CD4-positive, alpha-beta T cell (primary cell): ENCODE results near the gene IQSEC3. TPM values are rescaled to one million over a fixed set of nuclear protein-coding genes. Genes with fewer than 3 reads are reported as not detected.

Source experiments
- ATAC-seq: fragments of 200-7000 bp; cut with Tn5 transposase; one replicate; pipeline ENCODE4 v1.10.0; 2022; ENCODE audit warnings: mild to moderate bottlenecking; ENCODE audit not compliant: poor library complexity
- CTCF ChIA-PET: fragments of 350-600 bp; sonication (Branson Sonifier 250); formaldehyde crosslinking; loops from one replicate; lab custom pipeline; 2021; ENCODE audit warnings: antibody characterized with exemption, inconsistent platforms; lab: Charles Lee
- POLR2A ChIA-PET: fragments of 350-600 bp; sonication (Branson Sonifier 250); formaldehyde crosslinking; loops from one replicate; lab custom pipeline; 2021; ENCODE audit warnings: antibody characterized with exemption, inconsistent platforms; lab: Charles Lee
- DNase-seq, 14 experiments: peaks; one replicate each; pipeline ENCODE4 v3.0.0-alpha.2; 2013 to 2020; ENCODE audit warnings: mixed read lengths in 2 of 14
- H3K27ac ChIP-seq, 2 donors: one replicate each; pipeline versions ENCODE4 v1.5.1 to v1.7.0; 2013; ENCODE audit warnings: low read length in 2 of 2, low read depth in 1 of 2, mild to moderate bottlenecking in 1 of 2
- H3K27me3 ChIP-seq, 2 experiments: 1 replicate in 1 of 2; 2 replicates in 1 of 2; pipeline versions ENCODE4 v1.6.1 to v1.7.0; 2013; ENCODE audit warnings: low read length in 2 of 2, control low read depth in 1 of 2, mild to moderate bottlenecking in 1 of 2, moderate library complexity in 1 of 2; ENCODE audit not compliant: insufficient read depth in 2 of 2, control insufficient read depth in 1 of 2
- H3K36me3 ChIP-seq: one replicate; pipeline ENCODE4 v1.6.1; 2013; ENCODE audit warnings: low read length, control low read depth; ENCODE audit not compliant: insufficient read depth
- H3K4me1 ChIP-seq: one replicate; pipeline ENCODE4 v1.6.1; 2013; ENCODE audit warnings: low read length, control low read depth; ENCODE audit not compliant: insufficient read depth
- H3K4me3 ChIP-seq: one replicate; pipeline ENCODE4 v1.5.1; 2013; ENCODE audit warnings: mild to moderate bottlenecking, low read length, moderate library complexity
- H3K9me3 ChIP-seq, 2 experiments: 1 replicate in 1 of 2; 2 replicates in 1 of 2; pipeline versions ENCODE4 v1.6.1 to v1.7.0; 2013; ENCODE audit warnings: low read length in 2 of 2, mild to moderate bottlenecking in 2 of 2, control low read depth in 1 of 2, moderate library complexity in 1 of 2; ENCODE audit not compliant: control insufficient read depth in 1 of 2, insufficient read depth in 1 of 2
- H3K27ac Mint-ChIP-seq: one replicate; pipeline ENCODE4 v1.8.0; 2020; ENCODE audit warnings: mixed read lengths
- H3K27me3 Mint-ChIP-seq: one replicate; pipeline ENCODE4 v1.8.0; 2021; ENCODE audit warnings: mixed read lengths
- H3K36me3 Mint-ChIP-seq: one replicate; pipeline ENCODE4 v1.8.0; 2021; ENCODE audit warnings: low read depth, mixed read lengths
- H3K4me1 Mint-ChIP-seq: one replicate; pipeline ENCODE4 v1.8.0; 2021; ENCODE audit warnings: low read depth, mixed read lengths
- H3K4me3 Mint-ChIP-seq: one replicate; pipeline ENCODE4 v1.8.0; 2020; ENCODE audit warnings: mild to moderate bottlenecking, mixed read lengths
- H3K9me3 Mint-ChIP-seq: one replicate; pipeline ENCODE4 v1.8.0; 2020; ENCODE audit warnings: mixed read lengths
- CTCF ChIP-seq: fragments of 200-600 bp; IDR thresholded peaks from one replicate; pipeline ENCODE4 v1.8.0; 2022; ENCODE audit warnings: antibody characterized with exemption, mild to moderate bottlenecking
- intact Hi-C, 2 experiments: fragments of 100-400 bp; cut with DNase I in 1 of 2; cut with micrococcal nuclease in 1 of 2; formaldehyde crosslinking; loops; one replicate each; pipeline versions ENCODE4 v1.15.1 to v1.9.0; 2023 to 2025; cut with DNase I, micrococcal nuclease
- total RNA-seq, 174 experiments: library from RNA in 2 of 174; stranded (reverse) in 2 of 174; gene quantifications; one replicate each; pipeline ENCODE4 v1.2.3 and lab custom pipeline; 2021 to 2026

The IQSEC3 gene
- total RNA-seq, 2 experiments from 2014 or later, result 0.19 TPM; not detected in 1

- Histone ChIP-seq H3K36me3 (no peaks in the 10 kb centered on the region), H3K9me3 (peaks cover 7 to 10% of the 10 kb centered on the region in 2 experiments), H3K4me3 (no peak overlapping the region), H3K27me3 (peaks cover 48 to 58% of the 10 kb centered on the region in 2 experiments), H3K4me1 (no peaks in the 10 kb centered on the region), H3K27ac (no peak overlapping the region)
- Mint-ChIP-seq H3K4me1 (no peaks in the 10 kb centered on the region), H3K36me3 (no peaks in the 10 kb centered on the region), H3K9me3 (peaks cover 11% of the 10 kb centered on the region), H3K4me3 (no peak overlapping the region), H3K27me3 (peaks cover 85% of the 10 kb centered on the region), H3K27ac (no peak overlapping the region)
- ChIA-PET CTCF (no interaction called here), POLR2A (no interaction called here)
- ATAC-seq, result no peak
- TF ChIP-seq CTCF, result no peak
- intact Hi-C loops, result no loop called here
- no peak for DNase-seq
Measured at GRCh38 chr12:53735-54730, 12.5 kb upstream of the IQSEC3 start.

GRCh38 chr12:54750-55535, 11.6 kb upstream of the IQSEC3 start:
- H3K4me1 Mint-ChIP-seq, result no peaks in the 10 kb centered on the region
- no peaks in the 10 kb centered on the region for H3K36me3 ChIP-seq
- no peaks in the 10 kb centered on the region for H3K4me1 ChIP-seq
- H3K27me3 Mint-ChIP-seq, result peaks cover 88% of the 10 kb centered on the region
- peaks cover 15% of the 10 kb centered on the region for H3K9me3 Mint-ChIP-seq
- ChIA-PET CTCF (no interaction called here), POLR2A (no interaction called here)
- H3K27ac ChIP-seq, result no peak overlapping the region
- no peak overlapping the region for H3K27ac Mint-ChIP-seq
- H3K4me3 Mint-ChIP-seq, result no peak overlapping the region
- no peak for TF ChIP-seq CTCF
- H3K9me3 ChIP-seq, result peaks cover 7 to 10% of the 10 kb centered on the region in 2 experiments
- intact Hi-C loops, result no loop called here
- DNase-seq (no peak), ATAC-seq (no peak)
- peaks cover 48 to 59% of the 10 kb centered on the region in 2 experiments for H3K27me3 ChIP-seq
- no peaks in the 10 kb centered on the region for H3K36me3 Mint-ChIP-seq
- no peak overlapping the region for H3K4me3 ChIP-seq

- no peaks in the 10 kb centered on the region for H3K36me3 ChIP-seq
- no peaks in the 10 kb centered on the region for H3K4me1 Mint-ChIP-seq
- CTCF ChIA-PET, result no interaction called here
Measured at GRCh38 chr12:56683-57346, 9.8 kb upstream of the IQSEC3 start.

More at GRCh38 chr12:56683-57346, 9.8 kb upstream of the IQSEC3 start:
- ATAC-seq (no peak), DNase-seq (no peak)
- H3K4me3 ChIP-seq, result no peak overlapping the region
- H3K27ac ChIP-seq, result no peak overlapping the region
- H3K9me3 ChIP-seq, result peaks cover 7 to 10% of the 10 kb centered on the region in 2 experiments
- Mint-ChIP-seq H3K36me3 (no peaks in the 10 kb centered on the region), H3K9me3 (peaks cover 19% of the 10 kb centered on the region), H3K4me3 (no peak overlapping the region), H3K27me3 (peaks cover 94% of the 10 kb centered on the region), H3K27ac (no peak overlapping the region)
- intact Hi-C loops, result no loop called here
- peaks cover 48 to 62% of the 10 kb centered on the region in 2 experiments for H3K27me3 ChIP-seq
- TF ChIP-seq CTCF, result no peak
- POLR2A ChIA-PET, result no interaction called here
- H3K4me1 ChIP-seq, result no peaks in the 10 kb centered on the region
